SJCRH30 (cell line): Measurements from ENCODE around the gene CLEC9A. TPM values are rescaled to one million over a fixed set of nuclear protein-coding genes. Genes with fewer than 3 reads are reported as not detected.
"Not testable (repeated sequence)": the region's sequence is repeated elsewhere in the genome, so short reads cannot be mapped to it uniquely, and the experiment has no call there.

Experiments used
- DNase-seq, 2 experiments: peaks; one replicate each; pipeline ENCODE4 v3.0.0-alpha.2; 2015 to 2020
- H3K27ac ChIP-seq: fragments of 250-450 bp; sonication (Bioruptor Pico); 2 replicates; pipeline ENCODE4 v1.5.1; 2020; ENCODE audit warnings: mild to moderate bottlenecking, moderate library complexity
- H3K27me3 ChIP-seq: fragments of 250-450 bp; sonication (Bioruptor Pico); 2 replicates; pipeline ENCODE4 v1.5.1; 2020; ENCODE audit warnings: mild to moderate bottlenecking, moderate library complexity
- H3K36me3 ChIP-seq: fragments of 250-450 bp; sonication (Bioruptor Pico); 2 replicates; pipeline ENCODE4 v1.5.1; 2020; ENCODE audit warnings: mild to moderate bottlenecking, moderate library complexity
- H3K4me1 ChIP-seq: fragments of 250-450 bp; sonication (Bioruptor Pico); 2 replicates; pipeline ENCODE4 v1.5.1; 2020; ENCODE audit warnings: mild to moderate bottlenecking, moderate library complexity
- H3K4me3 ChIP-seq: fragments of 250-450 bp; sonication (Bioruptor Pico); 2 replicates; pipeline ENCODE4 v1.5.1; 2020; ENCODE audit warnings: mild to moderate bottlenecking, moderate library complexity
- H3K9me3 ChIP-seq: fragments of 250-450 bp; sonication (Bioruptor Pico); replicated peaks from 2 replicates; pipeline ENCODE4 v1.5.1; 2020; ENCODE audit warnings: mild to moderate bottlenecking, moderate library complexity
- total RNA-seq: library from RNA; depleted of rRNA; stranded (reverse); fragments of >200 nt; shearing (Covaris generic); gene quantifications from 2 replicates; pipeline ENCODE4 v1.2.3, GENCODE V29; 2014; rRNA removed

The CLEC9A gene
- total RNA-seq: not detected in 2 replicates

GRCh38 chr12:10030446-10030845 lies at the start of gene CLEC9A:
TSS of gene CLEC9A (plus strand) at chr12:10030682. CDS start at chr12:10052688, 22,006 bp downstream.
- DNase-seq: no peak
- Histone ChIP-seq H3K9me3 (no peaks in the 10 kb centered on the region), H3K27me3 (no peaks in the 10 kb centered on the region), H3K27ac (no peak within 1 kb of the TSS), H3K4me3 (no peak within 1 kb of the TSS), H3K36me3 (no peaks in the 10 kb centered on the region), H3K4me1 (no peaks in the 10 kb centered on the region)

DNA sequence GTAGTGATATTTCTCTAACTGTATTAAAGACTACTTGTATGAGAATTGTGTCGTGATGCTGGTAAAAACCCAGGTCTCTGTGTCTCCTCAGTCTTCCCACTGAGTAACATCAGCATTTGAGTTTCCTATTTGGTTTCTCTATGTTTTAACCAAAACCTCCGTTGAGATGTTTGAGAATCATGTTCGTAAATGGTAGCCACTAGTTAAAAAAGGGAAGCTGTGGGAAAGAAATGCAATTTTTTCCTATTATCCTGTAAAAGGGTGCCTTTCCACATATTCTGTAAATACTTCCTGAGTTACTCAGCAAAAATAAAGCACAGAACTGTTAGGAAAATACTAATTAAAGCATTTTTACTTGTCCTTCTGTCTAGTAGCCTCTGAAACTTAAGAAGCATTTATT lies 38.6 kb upstream of the CLEC9A start:
- DNase-seq: no peak
- H3K9me3 ChIP-seq: no peaks in the 10 kb centered on the region
- no peaks in the 10 kb centered on the region for H3K36me3 ChIP-seq
- H3K4me1 ChIP-seq: no peaks in the 10 kb centered on the region
- no peak overlapping the region for H3K4me3 ChIP-seq
- H3K27me3 ChIP-seq: peaks cover 5% of the 10 kb centered on the region; the same call in 1 of the 2 replicates
- no peak overlapping the region for H3K27ac ChIP-seq

DNA sequence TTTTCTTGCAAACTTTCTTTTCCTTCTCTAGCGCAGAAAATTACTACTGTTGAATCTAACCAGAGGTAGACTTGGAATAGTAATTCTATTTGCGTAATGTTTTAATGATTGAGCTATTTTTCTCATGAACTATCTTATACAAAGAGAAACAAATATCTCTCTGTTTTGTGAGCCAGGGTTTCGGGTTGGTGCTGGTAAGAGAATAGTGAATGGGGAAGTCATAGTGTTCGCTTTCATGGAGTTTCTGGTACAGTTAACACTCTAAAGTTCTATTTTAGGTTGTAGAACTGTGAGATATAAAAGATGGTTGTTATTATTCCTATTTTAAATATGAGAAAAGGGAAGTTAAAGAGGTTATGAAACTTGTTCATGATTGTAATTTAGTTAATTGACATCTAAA lies 38.2 kb upstream of the CLEC9A start:
- no peaks in the 10 kb centered on the region for H3K4me1 ChIP-seq
- DNase-seq: no peak
- H3K9me3 ChIP-seq: no peaks in the 10 kb centered on the region
- no peaks in the 10 kb centered on the region for H3K36me3 ChIP-seq
- no peak overlapping the region for H3K27ac ChIP-seq
- no peak overlapping the region for H3K4me3 ChIP-seq
- H3K27me3 ChIP-seq: peaks cover 5% of the 10 kb centered on the region; the same call in 1 of the 2 replicates

DNA sequence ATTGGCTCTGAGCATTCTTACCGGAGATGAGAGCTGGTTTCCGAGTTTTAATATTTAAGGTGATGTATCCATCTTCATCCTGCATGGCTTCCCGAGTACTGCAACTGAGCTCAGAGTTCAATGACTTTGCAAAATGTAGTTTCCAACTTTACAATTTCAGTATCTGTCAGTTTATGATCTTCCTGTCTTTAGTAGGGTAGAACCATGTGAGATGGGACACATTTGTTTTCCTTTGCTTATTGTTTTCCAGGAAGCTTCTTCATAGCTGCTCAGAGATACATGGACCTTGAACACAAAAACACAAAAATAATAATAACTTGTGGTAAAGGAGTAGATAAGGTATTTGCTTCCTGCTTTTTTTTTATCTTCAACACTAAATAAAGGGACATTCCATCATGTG lies 31.5 kb upstream of the CLEC9A start, which contains the start of gene CLEC1B:
TSS of gene CLEC1B (minus strand) at position 106 of the 400 bp plus-strand sequence. CDS start at position 85, 21 bp downstream.
- H3K27ac ChIP-seq: no peak within 1 kb of the TSS

GRCh38 chr12:10001171-10001776 lies 29.2 kb upstream of the CLEC9A start:
- H3K4me3 ChIP-seq: no peak overlapping the region
- peak in 1 of 2 experiments; percentile 9 for DNase-seq
- no peaks in the 10 kb centered on the region for H3K36me3 ChIP-seq

More for the DNA sequence above, 31.5 kb upstream of the CLEC9A start, which contains the start of gene CLEC1B:
- no peaks in the 10 kb centered on the region for H3K9me3 ChIP-seq
- no peak for DNase-seq
- no peak within 1 kb of the TSS for H3K4me3 ChIP-seq
- no peaks in the 10 kb centered on the region for H3K36me3 ChIP-seq
- peaks cover 3% of the 10 kb centered on the region; the same call in 1 of the 2 replicates for H3K27me3 ChIP-seq
- no peaks in the 10 kb centered on the region for H3K4me1 ChIP-seq

GRCh38 chr12:10012630-10013330 lies 17.7 kb upstream of the CLEC9A start:
- Histone ChIP-seq H3K9me3 (no peaks in the 10 kb centered on the region), H3K4me3 (no peak overlapping the region), H3K4me1 (no peaks in the 10 kb centered on the region), H3K27me3 (0 out of 2 replicates have a peak, but pooled peaks cover 6% of the 10 kb centered on the region), H3K36me3 (no peaks in the 10 kb centered on the region), H3K27ac (no peak overlapping the region)
- no peak for DNase-seq

More at GRCh38 chr12:10001171-10001776, 29.2 kb upstream of the CLEC9A start:
- Histone ChIP-seq H3K27me3 (peaks cover 3% of the 10 kb centered on the region; the same call in 1 of the 2 replicates), H3K9me3 (no peaks in the 10 kb centered on the region), H3K27ac (no peak overlapping the region), H3K4me1 (no peaks in the 10 kb centered on the region)

DNA sequence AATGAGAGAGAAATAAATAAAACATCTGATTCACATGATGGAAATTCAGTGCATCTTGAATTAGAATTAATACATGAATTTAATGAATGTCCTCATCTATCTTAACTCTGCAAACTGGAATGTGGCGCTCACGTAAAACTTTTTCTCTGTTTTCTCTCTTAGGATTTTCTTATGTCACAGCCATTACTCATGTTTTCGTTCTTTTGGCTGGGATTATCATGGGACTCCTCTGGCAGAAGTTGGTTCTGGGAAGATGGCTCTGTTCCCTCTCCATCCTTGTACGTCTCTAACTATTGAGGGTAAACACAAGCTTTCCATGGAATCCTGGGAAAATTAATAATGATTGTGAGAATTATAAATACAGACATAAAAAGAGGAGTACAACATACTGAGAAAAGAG lies 15.0 kb upstream of the CLEC9A start:
- no peaks in the 10 kb centered on the region for H3K36me3 ChIP-seq
- DNase-seq: no peak
- H3K4me1 ChIP-seq: no peaks in the 10 kb centered on the region
- H3K9me3 ChIP-seq: no peaks in the 10 kb centered on the region
- no peak overlapping the region for H3K27ac ChIP-seq
- 0 out of 2 replicates have a peak, but pooled peaks cover 6% of the 10 kb centered on the region for H3K27me3 ChIP-seq
- no peak overlapping the region for H3K4me3 ChIP-seq

GRCh38 chr12:10016881-10017280 lies 13.6 kb upstream of the CLEC9A start:
- H3K27ac ChIP-seq: no peak overlapping the region
- H3K9me3 ChIP-seq: no peaks in the 10 kb centered on the region
- 0 out of 2 replicates have a peak, but pooled peaks cover 6% of the 10 kb centered on the region for H3K27me3 ChIP-seq
- H3K4me3 ChIP-seq: no peak overlapping the region
- no peaks in the 10 kb centered on the region for H3K4me1 ChIP-seq
- H3K36me3 ChIP-seq: no peaks in the 10 kb centered on the region
- DNase-seq: no peak

DNA sequence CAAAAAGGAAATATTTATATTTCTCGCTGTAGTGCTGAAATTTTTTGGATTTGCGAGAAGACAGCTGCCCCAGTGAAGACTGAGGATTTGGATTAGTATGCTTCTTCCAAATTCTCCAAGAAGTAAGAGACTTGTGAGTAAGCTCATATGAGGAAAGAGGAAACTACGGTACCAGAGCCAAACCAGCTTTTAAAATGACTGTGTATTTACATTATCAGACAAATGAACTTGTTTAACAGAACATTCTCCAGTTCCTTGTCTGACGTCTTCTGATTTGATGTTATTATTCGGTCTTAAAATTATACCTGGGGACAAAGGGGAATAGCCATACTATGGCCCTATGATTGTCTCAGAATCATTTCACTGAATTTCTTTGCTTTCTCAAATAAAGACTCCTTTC lies 12.1 kb upstream of the CLEC9A start:
- Histone ChIP-seq H3K4me3 (no peak overlapping the region), H3K9me3 (no peaks in the 10 kb centered on the region), H3K27ac (no peak overlapping the region), H3K36me3 (no peaks in the 10 kb centered on the region), H3K4me1 (no peaks in the 10 kb centered on the region), H3K27me3 (no peaks in the 10 kb centered on the region)
- no peak for DNase-seq

DNA sequence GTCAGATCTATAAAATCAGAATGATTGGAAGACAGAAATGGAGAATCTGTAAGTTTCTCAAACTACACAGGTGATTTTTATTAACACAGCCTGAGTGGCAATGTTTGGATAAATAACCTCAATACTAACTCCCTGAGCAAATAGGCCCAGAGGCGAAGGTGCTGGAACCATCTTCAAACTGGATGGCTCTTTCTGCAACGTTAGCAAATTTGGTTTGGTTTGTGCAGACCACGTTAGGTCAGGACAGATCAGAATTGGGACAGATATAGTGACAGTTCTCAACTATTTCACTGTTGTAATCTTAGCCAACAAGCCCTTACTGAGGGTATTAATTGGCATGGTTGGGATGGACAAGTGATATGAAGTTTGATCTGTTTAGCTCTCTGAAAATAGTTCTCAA lies 9.1 kb upstream of the CLEC9A start:
- Histone ChIP-seq H3K4me3 (no peak overlapping the region), H3K27me3 (no peaks in the 10 kb centered on the region), H3K9me3 (no peaks in the 10 kb centered on the region), H3K36me3 (no peaks in the 10 kb centered on the region), H3K4me1 (no peaks in the 10 kb centered on the region), H3K27ac (no peak overlapping the region)
- DNase-seq: no peak

DNA sequence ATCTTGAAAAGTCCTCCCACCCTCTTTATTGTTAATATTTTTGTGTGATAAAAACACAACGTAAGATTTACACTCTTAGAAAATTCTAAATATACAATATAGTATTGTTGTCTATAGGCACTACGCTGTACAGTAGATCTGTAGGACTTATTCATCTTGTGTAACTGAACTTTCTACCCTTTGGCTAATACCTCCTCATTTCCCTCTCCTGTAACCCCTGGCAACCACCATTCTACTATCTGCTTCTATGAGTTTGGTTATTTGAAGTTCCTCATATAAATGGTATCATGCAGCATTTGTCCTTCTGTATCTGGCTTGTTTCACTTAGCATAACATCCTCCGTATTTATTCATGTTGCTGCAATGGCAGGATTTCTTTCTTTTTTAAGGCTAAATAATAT lies 5.2 kb upstream of the CLEC9A start:
- H3K9me3 ChIP-seq: no peaks in the 10 kb centered on the region
- no peaks in the 10 kb centered on the region for H3K4me1 ChIP-seq
- H3K27me3 ChIP-seq: no peaks in the 10 kb centered on the region
- no peaks in the 10 kb centered on the region for H3K36me3 ChIP-seq
- no peak overlapping the region for H3K4me3 ChIP-seq
- no peak for DNase-seq
- no peak overlapping the region for H3K27ac ChIP-seq

DNA sequence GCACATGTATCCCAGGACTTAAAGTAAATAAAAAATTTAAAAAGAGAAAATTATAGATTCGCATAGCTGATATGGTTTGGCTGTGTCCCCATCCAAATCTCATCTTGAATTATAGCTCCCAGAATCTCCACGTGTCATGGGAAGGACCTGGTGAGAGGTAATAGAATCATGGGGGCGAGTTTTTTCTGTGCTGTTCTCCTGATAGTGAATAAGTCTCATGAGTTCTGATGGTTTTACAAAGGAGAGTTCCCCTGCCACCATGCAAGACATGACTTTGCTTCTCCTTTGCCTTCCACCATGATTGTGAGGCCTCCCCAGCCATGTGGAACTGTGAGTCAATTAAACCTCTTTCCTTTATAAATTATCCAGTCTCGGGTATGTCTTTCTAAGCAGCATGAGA lies 3.8 kb upstream of the CLEC9A start:
- not testable (repeated sequence) for H3K27me3 ChIP-seq, H3K9me3 ChIP-seq, H3K4me1 ChIP-seq, H3K36me3 ChIP-seq, H3K4me3 ChIP-seq, DNase-seq, H3K27ac ChIP-seq

DNA sequence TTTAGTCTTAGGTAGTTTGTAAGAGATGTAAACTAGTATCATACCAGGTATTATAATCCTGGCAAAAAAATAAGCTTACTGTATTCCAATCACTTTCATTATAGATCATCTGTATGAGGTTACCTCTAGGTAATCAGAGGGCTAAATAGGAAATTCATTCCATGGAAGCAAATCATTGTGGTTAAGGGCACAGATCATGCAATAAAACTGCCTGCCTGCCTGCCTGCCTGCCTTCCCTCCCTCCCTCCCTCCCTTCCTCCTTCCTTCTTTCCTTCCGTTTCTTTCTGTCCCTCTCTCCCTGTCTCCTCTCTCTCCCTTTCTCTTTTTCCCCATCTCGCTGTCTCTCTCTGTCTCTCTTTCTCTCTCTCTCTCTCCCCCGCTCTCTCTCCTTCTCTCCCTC lies 3.2 kb upstream of the CLEC9A start:
- H3K27ac ChIP-seq: no peak overlapping the region
- no peak for DNase-seq
- H3K27me3 ChIP-seq: no peaks in the 10 kb centered on the region
- H3K9me3 ChIP-seq: no peaks in the 10 kb centered on the region
- H3K4me1 ChIP-seq: no peaks in the 10 kb centered on the region
- no peak overlapping the region for H3K4me3 ChIP-seq
- H3K36me3 ChIP-seq: no peaks in the 10 kb centered on the region

DNA sequence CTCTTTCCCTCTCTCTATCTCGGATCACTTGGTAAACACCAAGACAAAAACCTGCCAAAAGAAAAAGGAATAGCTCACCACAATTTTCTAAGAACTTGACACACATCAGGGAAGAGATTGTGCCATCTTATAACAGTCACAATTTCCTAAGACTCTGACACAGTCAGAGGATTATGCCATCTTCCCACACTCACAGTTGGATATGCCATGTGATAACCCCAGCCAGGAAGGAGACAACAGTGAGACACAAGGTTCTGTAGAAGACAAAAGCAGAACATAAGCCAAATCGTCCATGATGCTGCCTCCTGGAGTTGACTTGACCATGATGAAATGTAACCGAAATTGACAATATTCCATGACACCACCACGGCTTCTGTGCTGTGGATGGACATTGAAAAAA lies 2.8 kb upstream of the CLEC9A start:
- no peaks in the 10 kb centered on the region for H3K9me3 ChIP-seq
- no peaks in the 10 kb centered on the region for H3K27me3 ChIP-seq
- no peak for DNase-seq
- H3K27ac ChIP-seq: no peak overlapping the region
- no peaks in the 10 kb centered on the region for H3K4me1 ChIP-seq
- no peak overlapping the region for H3K4me3 ChIP-seq
- no peaks in the 10 kb centered on the region for H3K36me3 ChIP-seq

GRCh38 chr12:10031321-10031720 lies 839 bp downstream of the CLEC9A start:
- no peaks in the 10 kb centered on the region for H3K36me3 ChIP-seq
- H3K4me1 ChIP-seq: no peaks in the 10 kb centered on the region
- no peak overlapping the region for H3K4me3 ChIP-seq
- H3K9me3 ChIP-seq: no peaks in the 10 kb centered on the region
- no peak overlapping the region for H3K27ac ChIP-seq
- DNase-seq: no peak
- H3K27me3 ChIP-seq: no peaks in the 10 kb centered on the region
